Raji (cell line): ENCODE data around the gene GAS2L3.

ENCODE experiments used
- POLR2A ChIP-seq: IDR thresholded peaks from 2 replicates; pipeline ENCODE4 v1.6.1; 2011; ENCODE audit warnings: low read depth, low read length, control low read depth; ENCODE audit not compliant: insufficient read depth

GAS2L3 gene

DNA sequence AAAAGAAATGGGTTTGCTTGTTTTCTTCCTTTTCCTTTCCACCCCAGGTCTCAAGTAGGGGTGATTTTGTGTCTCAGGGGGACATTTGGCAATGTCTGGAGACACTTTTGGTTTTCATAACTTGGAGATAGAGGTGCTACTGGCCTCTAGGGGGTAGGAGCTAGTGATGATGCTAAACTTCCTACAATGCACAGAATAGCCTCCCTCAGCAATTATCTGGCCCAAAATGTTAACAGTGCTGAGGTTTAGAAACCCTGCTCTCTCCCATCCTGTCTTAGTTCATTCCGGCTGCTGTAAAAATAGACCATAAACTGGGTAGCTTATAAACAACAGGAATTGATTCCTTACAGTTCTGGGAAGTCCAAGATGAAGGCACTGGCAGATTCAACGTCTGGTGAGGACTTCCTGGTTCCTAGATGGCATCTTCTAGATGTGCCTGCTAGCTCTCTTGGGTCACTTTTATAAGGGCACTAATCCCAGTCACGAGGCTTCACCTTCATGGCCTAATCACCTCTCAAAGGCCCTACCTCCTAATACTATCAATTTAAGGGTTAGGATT lies 7.4 kb upstream of the GAS2L3 start:
- no peak for TF ChIP-seq POLR2A

DNA sequence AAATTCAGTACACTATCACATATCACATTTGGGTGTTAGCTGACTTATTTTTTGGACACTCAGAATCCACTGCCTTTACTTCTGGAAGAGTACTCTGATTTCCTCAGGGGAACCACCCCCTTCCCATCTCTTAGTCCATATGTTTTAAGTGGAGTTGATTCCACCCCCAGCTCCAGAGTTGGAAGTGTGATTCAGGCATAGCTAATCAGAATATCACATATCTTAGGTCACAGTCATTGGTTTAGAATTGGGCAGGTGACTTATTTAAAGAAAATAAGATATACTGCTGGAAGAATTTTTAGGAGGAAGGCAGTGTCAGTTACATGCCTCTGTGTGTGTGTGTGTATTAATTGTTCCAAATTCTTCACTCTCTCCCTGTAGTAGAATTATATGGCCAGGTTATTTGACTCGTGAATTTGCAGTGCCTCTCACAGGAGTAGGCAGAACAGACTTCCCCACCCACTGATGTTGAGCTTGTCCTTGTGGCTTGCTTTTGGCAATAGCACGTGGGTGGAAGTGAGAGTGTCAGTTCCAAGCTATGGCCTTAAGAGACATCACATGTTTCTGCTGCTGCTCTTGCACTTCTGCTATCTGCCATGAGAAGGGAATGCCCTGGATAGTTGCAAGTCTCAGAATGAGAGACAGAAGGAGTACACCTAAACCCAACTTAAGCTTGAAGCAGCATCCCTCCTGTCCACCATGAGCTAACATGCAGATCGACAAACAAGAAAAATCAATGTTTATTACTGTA lies 6.4 kb upstream of the GAS2L3 start:
- TF ChIP-seq POLR2A: no peak

DNA sequence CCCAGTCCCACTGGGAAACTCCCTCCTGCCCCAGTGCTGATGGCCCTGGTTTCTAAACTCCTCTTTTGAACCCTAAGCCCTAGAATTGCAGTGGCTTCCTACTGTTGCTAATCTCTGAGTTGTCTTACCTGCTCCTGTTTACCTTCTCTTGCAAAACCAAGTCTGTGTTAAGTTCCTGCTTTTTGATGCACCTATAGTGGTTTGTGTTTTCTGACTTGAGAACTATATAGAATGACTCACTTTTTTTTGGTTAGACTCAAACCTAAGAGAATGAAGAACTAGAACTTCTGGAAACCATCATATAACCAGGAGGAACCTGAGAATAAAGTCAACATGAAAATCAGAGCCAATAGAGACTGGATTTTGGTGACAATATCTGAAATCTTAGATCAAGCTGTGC lies 5.5 kb upstream of the GAS2L3 start:
- no peak for TF ChIP-seq POLR2A

DNA sequence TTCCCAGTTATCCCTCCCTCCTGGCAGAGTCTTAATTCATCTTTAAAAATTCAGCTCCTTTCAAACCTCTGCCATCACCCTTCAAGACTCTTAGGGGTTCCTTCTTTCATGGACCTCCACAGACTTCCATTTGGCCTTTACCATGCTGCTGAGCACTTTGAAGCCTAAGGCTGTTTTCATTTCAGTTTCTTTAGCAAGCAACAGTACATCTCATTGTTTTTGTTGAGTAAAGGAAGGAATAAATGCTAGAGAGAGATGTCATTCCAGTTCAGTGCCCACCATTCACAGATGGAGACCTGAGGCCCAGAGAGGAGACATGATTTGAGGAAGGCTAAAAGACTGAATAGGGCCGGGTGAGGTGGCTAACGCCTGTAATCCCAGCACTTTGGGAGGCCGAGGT lies 1.3 kb upstream of the GAS2L3 start:
- TF ChIP-seq POLR2A: no peak

DNA sequence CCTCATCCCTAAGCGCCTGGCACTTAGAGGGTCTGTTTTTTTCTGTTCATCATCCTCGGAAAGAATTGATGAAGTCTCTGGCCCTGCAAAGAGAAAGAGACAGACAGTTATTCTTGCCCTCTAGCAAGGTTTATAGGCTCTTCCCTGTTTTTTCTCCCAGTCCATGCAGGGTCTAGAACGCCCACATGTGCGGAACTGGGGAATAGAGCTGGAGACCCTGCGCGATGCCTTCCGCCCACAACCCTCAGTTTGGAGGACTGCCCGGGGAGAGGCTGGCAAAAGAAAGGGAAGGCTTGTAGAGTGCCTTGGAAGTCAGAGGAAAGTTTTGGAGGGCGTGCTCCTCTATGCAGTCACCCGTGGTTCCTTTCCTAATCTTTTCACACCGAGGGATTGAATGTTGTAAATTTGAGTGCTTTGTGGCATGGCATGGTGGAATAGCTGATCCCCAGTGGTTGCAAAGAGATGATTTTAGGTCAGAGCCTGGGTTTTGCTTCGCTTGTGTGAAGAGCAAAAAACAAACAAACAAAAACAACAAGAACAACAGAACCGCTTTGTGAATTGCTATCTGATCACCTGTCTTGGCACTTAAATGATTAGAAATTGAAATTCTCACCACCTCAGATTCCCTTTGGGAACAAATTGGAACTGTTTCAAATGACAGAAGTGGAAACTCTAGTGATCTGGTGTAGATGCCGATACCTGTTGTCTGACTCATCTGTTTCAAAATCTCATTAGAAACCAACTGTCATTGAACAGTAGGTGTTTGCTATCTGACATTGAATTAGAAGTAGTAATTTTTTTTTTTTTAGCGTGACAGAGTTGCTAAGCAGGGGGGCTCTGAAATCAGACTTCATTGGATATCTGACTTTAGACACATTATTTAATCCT lies 947 bp downstream of the GAS2L3 start:
- no peak for TF ChIP-seq POLR2A

DNA sequence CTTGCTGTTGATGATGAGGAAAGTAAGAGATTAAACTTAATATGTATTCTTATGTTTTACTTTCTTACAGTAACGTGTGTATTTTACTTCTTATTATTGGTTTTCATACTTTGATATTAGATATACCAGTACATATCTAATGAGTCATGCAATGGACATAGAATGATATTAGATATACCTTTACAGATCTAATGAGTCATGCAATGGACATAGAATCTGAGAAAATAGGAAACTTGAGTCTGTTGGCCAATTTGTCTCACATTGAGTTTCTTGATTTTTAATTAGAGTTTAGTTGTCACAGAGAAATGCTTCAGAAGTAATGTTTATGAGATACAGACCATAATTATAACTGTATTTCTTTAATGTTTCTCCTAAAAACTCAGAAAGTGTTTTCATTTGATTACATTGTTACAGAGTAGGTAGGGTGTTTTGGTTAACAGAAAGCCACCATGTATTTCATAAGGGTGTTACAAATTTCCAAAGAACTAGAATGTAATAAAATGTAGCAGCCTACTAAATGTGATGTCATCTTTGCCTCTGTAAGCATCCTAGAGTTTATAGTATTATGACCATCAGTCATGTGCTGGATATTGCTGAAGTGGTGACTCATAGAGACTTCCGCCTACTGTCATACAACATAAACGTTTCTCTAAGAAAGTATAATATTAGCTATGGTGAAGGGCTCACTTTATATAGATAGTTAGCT lies 3.0 kb downstream of the GAS2L3 start:
- TF ChIP-seq POLR2A: no peak

DNA sequence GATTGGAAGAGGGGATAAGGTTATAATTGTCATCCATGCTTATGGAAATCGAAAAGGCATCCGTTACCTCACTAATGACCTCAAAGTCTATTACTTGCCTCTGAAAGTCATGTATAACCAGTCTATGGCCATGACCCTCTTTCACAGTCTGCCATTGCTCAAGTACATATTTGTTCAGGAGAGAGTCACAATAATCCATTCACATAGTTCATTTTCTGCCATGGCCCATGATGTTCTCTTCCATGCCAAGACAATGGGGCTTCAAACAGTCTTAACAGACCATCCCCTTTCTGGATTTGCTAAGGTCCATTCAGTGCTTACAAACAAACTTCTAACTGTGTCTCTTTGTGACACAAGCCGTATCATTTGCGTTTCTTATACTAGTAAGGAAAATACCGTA lies 5.4 kb downstream of the GAS2L3 start:
- no peak for TF ChIP-seq POLR2A

DNA sequence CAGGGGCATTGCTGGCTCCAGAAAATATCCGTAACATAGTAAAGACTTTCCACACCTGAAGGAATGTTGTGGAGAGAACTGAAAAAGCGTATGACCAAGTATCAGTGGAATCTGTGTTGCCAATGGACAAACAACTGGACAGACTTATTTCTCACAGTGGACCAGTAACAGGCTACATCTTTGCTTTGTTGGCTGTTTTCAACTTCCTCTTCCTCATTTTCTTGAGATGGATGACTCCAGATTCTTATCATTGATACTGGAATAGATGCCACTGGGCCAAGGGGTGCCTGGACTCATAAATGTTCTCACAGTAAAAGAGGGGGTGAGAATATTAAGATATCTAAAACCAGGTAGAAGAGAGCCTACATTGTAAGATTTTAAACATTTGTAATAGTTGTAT lies 6.4 kb downstream of the GAS2L3 start:
- TF ChIP-seq POLR2A: no peak

DNA sequence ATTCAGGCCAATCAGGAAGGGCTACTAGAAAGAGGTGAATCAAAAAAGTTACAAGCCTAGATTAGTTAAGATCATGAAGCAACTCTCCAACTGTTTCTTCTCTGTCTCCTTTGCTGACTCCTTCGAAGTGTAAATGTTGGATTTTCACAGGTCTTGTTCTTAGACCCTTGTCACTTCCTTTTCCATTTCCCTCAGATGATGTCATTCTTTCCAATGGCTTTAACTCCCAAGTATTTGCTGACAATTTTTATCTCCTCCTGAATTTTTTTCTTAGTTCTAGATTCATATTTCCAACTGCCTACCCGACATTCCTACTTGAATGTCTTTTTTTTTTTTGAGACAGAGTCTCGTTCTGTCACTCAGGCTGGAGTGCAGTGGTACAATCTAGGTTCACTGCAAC lies 10.8 kb downstream of the GAS2L3 start:
- no peak for TF ChIP-seq POLR2A

DNA sequence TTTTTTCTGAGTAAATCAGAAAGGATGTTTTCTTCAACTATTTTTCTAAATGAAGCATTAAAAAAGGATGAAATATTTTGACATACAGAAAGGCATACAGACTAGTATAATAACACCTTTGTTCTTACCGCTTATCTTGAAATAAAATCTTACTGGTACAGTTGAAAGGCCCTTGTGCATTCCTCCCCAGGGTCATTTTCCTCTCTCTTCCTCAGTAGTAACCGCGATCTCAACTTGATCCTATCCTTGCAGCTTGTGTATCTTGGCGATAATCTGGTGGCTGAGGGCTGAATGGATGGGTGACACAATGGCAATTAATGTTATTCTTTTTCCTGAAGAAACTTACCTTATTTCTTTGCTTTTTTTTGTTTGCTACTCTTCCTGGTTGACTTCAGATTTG lies 18.5 kb downstream of the GAS2L3 start:
- no peak for TF ChIP-seq POLR2A

DNA sequence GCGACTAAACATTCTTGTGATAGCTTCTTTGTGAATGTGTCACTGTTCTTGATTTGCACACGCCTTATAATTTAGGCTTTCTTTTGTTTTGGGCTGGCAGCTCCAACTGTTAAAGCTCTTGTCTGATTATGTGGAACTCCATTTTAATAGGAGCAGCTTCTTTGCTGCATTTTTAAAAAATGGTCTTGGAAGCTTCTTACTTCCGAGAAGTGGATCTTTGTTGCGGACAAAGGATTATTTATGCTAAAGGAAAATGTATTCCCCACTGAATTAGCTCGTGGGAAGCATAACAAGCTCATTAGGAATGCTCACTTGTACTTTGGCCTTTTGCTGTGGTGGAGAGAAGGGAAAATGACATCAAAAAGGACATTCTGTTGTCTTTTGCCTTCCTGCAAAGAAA lies 20.0 kb downstream of the GAS2L3 start:
- no peak for TF ChIP-seq POLR2A

DNA sequence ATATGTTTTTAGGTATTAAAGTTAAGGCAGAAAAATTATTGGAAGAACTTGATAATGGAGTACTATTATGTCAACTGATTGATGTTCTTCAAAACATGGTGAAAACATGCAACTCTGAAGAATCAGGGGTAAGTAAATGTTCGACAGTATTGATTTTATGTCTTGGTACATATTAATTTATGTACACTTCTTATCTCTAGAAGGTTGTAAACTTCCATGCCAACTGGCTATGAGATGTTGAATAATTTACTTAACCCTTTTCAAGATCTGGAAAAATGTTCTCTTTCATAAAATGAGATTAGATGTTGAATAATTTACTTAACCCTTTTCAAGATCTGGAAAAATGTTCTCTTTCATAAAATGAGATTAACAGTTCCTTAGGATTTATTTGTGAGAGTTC lies 28.1 kb downstream of the GAS2L3 start:
- no peak for TF ChIP-seq POLR2A

DNA sequence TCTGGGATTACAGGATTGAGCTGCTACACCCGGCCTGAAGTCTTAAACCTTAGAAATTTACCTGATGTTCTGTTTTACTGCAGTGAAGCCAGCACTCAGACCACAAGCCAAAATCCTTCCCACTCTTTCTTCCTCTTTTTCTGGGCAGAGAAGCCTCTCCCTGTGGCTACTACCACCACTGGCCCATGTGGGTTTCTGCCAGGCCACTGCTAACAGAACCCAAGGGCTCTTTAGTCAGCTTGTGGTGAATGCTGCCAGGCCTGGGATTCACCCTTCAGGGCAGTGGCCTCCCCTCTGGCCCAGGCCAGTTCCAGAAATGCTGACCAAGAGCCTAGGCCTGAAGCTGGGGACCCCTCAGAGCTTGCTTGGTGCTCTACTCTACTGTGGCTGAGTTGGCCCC lies 35.3 kb downstream of the GAS2L3 start:
- TF ChIP-seq POLR2A: no peak

DNA sequence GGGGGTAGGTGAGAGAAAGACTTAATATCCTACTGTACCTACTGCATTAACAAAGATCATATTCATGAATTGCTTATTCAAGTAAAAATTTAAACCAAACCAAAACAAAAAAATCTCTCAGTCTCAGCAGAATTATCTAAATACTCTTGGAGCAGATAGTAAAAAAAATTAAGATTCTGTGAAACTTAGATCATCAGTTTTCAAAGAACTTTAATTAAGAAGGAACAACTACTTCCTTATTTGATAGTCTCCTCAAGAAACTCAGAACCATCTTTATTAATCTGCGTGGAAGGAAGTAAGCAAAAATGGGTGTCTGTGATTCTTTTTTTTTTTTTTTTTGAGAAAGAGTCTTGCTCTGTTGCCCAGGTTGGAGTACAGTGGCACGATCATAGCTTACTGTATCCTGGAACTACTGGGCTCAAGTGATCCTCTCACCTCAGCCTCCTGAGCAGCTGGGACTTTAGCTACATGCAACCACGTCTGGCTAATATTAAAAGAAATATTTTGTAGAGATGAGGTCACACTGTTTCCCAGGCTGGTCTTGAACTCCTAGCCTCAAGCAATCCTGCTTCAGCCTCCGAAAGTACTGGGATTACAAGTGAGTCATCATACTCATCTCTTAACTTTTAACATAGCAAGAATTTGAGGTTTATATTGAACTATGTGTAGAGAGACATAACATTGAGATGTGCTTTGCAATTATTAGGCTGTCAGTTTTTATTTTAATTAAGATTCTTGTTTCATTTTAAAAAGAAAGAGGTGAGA lies 37.4 kb downstream of the GAS2L3 start:
- TF ChIP-seq POLR2A: no peak

DNA sequence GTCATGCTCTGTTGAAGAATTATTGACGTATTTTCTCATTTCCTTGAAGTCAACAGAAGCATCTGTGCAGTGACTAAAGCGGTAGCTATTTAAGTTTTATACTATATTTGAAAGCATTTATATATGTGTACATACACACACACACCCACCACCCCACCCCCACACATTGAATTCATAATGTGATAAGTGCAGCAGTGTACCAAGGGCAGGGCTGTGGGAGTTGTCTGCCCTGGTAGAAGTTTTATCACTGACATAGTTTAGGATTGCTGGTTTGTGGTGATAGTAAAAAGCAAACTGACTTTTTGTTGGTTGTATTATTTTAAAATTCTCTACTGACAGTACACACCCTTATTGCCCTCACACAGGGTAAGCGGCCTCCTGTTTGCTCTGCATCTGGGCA lies 39.1 kb downstream of the GAS2L3 start:
- no peak for TF ChIP-seq POLR2A
